ENCODE results near the gene PRX. TPM values are rescaled to one million over a fixed set of nuclear protein-coding genes. Genes with fewer than 3 reads are reported as not detected.

The PRX gene
- total RNA-seq, 1 donor from 2014 or later: 36.2 TPM

DNA sequence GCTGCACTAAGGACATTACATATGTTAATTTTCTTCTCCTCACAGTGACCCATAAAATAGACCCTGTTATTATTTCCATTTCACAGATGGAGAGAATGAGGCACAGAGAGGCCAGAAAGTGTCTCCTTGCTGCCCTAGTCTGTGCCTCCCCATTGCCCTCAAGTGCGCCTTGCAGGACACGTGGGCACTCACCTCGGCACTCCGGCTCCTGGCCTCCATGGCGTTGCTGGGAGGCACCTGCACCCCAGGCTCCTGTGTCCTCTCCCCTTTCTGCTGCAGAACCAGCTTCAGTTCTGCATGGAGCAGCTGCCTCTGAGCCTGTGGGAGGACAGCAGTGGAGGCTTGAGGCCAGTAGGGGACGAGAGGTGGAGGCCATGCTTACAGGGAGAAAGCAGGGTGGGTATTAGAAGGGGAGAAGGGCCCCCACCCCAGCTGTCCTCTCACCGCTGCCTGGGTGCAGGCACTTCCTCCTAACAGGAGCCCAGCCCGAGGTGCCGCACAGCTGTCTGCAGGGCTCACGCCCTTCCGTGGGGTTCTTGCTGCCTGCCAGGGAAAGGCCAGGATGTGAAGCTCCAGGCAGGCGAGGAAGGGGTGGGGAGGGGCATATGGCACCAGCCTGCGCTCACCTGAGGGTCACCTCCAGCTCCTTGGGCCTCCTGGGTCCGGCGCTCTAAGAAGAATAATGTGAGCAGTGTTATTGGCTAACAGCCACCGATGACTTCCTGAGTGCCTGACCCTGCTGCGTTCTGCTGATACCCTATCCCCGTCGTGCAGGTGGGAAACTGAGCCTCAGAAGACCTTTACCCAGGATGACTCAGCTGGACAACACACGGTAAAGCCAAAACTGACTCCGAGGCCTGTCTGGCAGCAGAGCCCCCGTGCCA, 5.2 kb downstream of the PRX start:
- Histone ChIP-seq H3K9me3 (no peaks in the 10 kb centered on the region), H3K4me3 (no peak overlapping the region), H3K27ac (no peak overlapping the region), H3K27me3 (no peaks in the 10 kb centered on the region), H3K4me1 (peaks cover 4% of the 10 kb centered on the region), H3K36me3 (no peaks in the 10 kb centered on the region)
- intact Hi-C loops (cut with DNase I): no loop called here
- DNase-seq: no peak
- no peak for ATAC-seq
- no peak for TF ChIP-seq CTCF (IDR thresholded peaks at IDR 0.05)

DNA sequence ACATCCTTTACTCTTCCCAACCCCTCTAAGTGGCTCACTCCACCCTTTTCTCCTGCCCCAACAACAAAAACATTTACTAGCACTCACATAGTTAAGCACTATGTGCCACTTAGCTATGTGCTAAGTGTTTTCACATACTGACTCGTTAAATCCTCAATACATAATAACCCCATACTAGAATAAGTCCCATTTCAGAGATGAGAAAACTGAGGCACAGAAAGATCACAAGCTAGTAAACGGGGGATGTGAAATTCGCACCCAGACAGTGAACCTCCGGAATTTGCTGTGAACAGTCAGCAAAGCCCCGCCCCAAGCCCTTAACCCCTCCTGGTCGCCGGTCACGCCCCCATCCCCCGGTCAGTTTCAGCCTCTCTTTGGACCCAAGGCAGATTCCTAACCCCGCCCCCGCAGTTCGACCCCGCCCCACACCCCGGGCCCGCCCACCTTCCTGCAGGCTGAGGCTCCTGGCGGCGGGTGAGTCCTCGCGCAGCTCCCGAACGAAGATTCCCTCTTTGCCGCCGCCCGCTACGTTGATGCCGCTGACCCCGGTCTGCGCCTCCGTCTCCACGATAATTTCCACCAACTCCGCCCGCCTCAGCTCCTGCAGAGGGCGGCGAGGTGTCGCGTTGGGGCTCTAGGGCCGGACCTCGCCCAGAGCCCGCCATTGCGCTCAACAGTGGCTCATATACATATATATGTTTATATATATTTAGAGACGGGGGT, 9.8 kb downstream of the PRX start:
- ATAC-seq (peak; percentile 93), DNase-seq (peak; percentile 96)
- Histone ChIP-seq H3K27ac (peak overlapping the region; percentile 75), H3K9me3 (no peaks in the 10 kb centered on the region), H3K27me3 (no peaks in the 10 kb centered on the region), H3K4me1 (peaks cover 7% of the 10 kb centered on the region), H3K4me3 (peak overlapping the region; percentile 77), H3K36me3 (no peaks in the 10 kb centered on the region)
- TF ChIP-seq CTCF (IDR thresholded peaks at IDR 0.05): no peak
- intact Hi-C loops (cut with DNase I): no loop called here

DNA sequence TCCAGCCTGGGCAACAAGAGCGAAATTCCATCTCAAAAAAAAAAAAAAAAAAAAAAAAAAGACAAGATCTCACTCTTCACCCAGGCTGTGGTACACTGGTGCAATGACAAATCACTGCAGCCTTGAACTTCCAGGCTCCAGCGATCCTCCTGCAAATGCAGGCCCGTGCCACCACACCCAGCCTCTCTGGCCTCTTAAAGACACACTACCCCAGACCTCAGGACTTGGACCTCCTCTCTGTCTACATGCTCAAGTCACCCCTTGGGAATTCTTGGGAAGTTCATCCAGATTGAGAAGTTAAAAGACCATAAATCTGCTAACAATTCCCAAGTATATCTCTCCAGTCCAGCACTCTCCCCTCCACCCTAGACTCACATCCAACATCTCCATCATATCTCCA, 12.6 kb downstream of the PRX start:
- no peaks in the 10 kb centered on the region for H3K36me3 ChIP-seq
- peaks cover 9% of the 10 kb centered on the region for H3K4me1 ChIP-seq
- no peak for ATAC-seq
- no peaks in the 10 kb centered on the region for H3K9me3 ChIP-seq
- intact Hi-C loops (cut with DNase I): no loop called here
- H3K27ac ChIP-seq: no peak overlapping the region
- no peaks in the 10 kb centered on the region for H3K27me3 ChIP-seq
- DNase-seq: no peak
- H3K4me3 ChIP-seq: no peak overlapping the region
- no peak for TF ChIP-seq CTCF (IDR thresholded peaks at IDR 0.05)

GRCh38 chr19:40398417-40399131, 14.6 kb downstream of the PRX start:
- H3K36me3 ChIP-seq: no peaks in the 10 kb centered on the region
- no peak for TF ChIP-seq CTCF (IDR thresholded peaks at IDR 0.05)
- DNase-seq (peak; percentile 84), ATAC-seq (peak; percentile 78)
- peaks cover 10% of the 10 kb centered on the region for H3K4me1 ChIP-seq
- H3K27me3 ChIP-seq: no peaks in the 10 kb centered on the region
- intact Hi-C loops (cut with DNase I): no loop called here
- no peak overlapping the region for H3K27ac ChIP-seq
- H3K4me3 ChIP-seq: no peak overlapping the region
- H3K9me3 ChIP-seq: no peaks in the 10 kb centered on the region

DNA sequence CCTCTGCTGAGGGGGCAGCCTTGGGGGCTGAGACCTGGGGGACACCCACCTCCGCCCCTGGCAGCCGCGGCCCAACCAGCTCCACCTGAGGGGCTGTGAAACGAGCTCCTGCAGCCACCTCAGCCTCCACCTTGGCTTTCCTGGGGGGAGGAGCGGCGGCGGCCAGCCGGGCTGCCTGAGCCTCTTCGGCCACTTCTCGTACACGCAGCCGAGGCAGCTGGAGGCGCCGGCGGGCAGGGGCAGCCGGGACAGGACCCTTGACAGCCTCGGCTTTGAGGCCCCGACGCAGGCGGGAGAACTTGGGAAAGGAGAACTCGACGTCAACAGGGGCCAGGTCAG, 15.6 kb downstream of the PRX start:
- H3K4me1 ChIP-seq: peaks cover 10% of the 10 kb centered on the region
- no peak for ATAC-seq
- H3K4me3 ChIP-seq: no peak overlapping the region
- intact Hi-C loops (cut with DNase I): no loop called here
- no peaks in the 10 kb centered on the region for H3K36me3 ChIP-seq
- TF ChIP-seq CTCF (IDR thresholded peaks at IDR 0.05): no peak
- no peak for DNase-seq
- no peak overlapping the region for H3K27ac ChIP-seq
- no peaks in the 10 kb centered on the region for H3K27me3 ChIP-seq
- no peaks in the 10 kb centered on the region for H3K9me3 ChIP-seq

Data from upper lobe of right lung (tissue), 1 donor.